HG03469 (cell line): Measurements from ENCODE around the gene NDRG3.
"Not testable (repeated sequence)": the region's sequence is repeated elsewhere in the genome, so short reads cannot be mapped to it uniquely, and the experiment has no call there.

ENCODE experiments used
- ATAC-seq: cut with Tn5 transposase; IDR thresholded peaks from one replicate; pipeline ENCODE4 v1.9.1; 2021; ENCODE audit warnings: mild to moderate bottlenecking, moderate library complexity, moderate number of reproducible peaks; ENCODE audit not compliant: unreplicated experiment

The NDRG3 gene

GRCh38 chr20:36645998-36646397 is 99.9 kb downstream of the NDRG3 start, which contains the start of gene SLA2:
TSS of gene SLA2 (minus strand) at chr20:36646196. CDS start at chr20:36641335, 4,861 bp downstream.
- no peak for ATAC-seq

- ATAC-seq = no peak
Measured at GRCh38 chr20:36645353-36645752, 100.5 kb downstream of the NDRG3 start.

- no peak for ATAC-seq
Measured at GRCh38 chr20:36644706-36645095, 101.2 kb downstream of the NDRG3 start.

GRCh38 chr20:36644032-36644705 is 101.7 kb downstream of the NDRG3 start:
- ATAC-seq = no peak

- ATAC-seq = no peak
Measured at GRCh38 chr20:36642136-36642535, 103.8 kb downstream of the NDRG3 start.

GRCh38 chr20:36641506-36641843 is 104.4 kb downstream of the NDRG3 start:
- no peak for ATAC-seq

GRCh38 chr20:36638876-36639400 is 107.0 kb downstream of the NDRG3 start:
- ATAC-seq = not testable (repeated sequence)

- ATAC-seq = no peak
Measured at GRCh38 chr20:36634342-36634741, 111.5 kb downstream of the NDRG3 start.

GRCh38 chr20:36633285-36633772 is 112.6 kb downstream of the NDRG3 start:
- no peak for ATAC-seq

- ATAC-seq = no peak
Measured at GRCh38 chr20:36632487-36633284, 113.2 kb downstream of the NDRG3 start.

GRCh38 chr20:36632147-36632486 is 113.8 kb downstream of the NDRG3 start:
- no peak for ATAC-seq

- no peak for ATAC-seq
Measured at GRCh38 chr20:36631646-36632045, 114.2 kb downstream of the NDRG3 start.

- ATAC-seq = no peak
Measured at GRCh38 chr20:36629719-36630681, 115.9 kb downstream of the NDRG3 start.

GRCh38 chr20:36628076-36628475 is 117.8 kb downstream of the NDRG3 start:
- ATAC-seq = no peak

GRCh38 chr20:36624944-36625324 is 121.0 kb downstream of the NDRG3 start:
- no peak for ATAC-seq

- ATAC-seq = no peak
Measured at GRCh38 chr20:36624068-36624943, 121.6 kb downstream of the NDRG3 start.

GRCh38 chr20:36623444-36623843 is 122.4 kb downstream of the NDRG3 start:
- no peak for ATAC-seq

- no peak for ATAC-seq
Measured at GRCh38 chr20:36620917-36621316, 125.0 kb downstream of the NDRG3 start.

- no peak for ATAC-seq
Measured at GRCh38 chr20:36614781-36615557, 130.9 kb downstream of the NDRG3 start.
